Brain pericyte (primary cell): ENCODE results near the gene SPATA12.
"Not testable (repeated sequence)": the region's sequence is repeated elsewhere in the genome, so short reads cannot be mapped to it uniquely, and the experiment has no call there.

Experiments
- DNase-seq: peaks from one replicate; pipeline ENCODE4 v3.0.0-alpha.2; 2012; ENCODE audit warnings: low read depth, low spot score

SPATA12 gene

GRCh38 chr3:57082481-57082880 is 22.0 kb downstream of the SPATA12 start:
- no peak for DNase-seq

GRCh38 chr3:57083266-57083995 is 23.0 kb downstream of the SPATA12 start:
- not testable (repeated sequence) for DNase-seq

GRCh38 chr3:57085211-57085610 is 24.7 kb downstream of the SPATA12 start:
- no peak for DNase-seq

GRCh38 chr3:57086201-57086600 is 25.7 kb downstream of the SPATA12 start:
- DNase-seq, result no peak

GRCh38 chr3:57087361-57088092 is 27.1 kb downstream of the SPATA12 start:
- DNase-seq, result no peak

GRCh38 chr3:57088503-57088902 is 28.0 kb downstream of the SPATA12 start:
- DNase-seq, result no peak

GRCh38 chr3:57089043-57089442 is 28.6 kb downstream of the SPATA12 start:
- DNase-seq, result no peak

GRCh38 chr3:57091521-57092273 is 31.2 kb downstream of the SPATA12 start:
- DNase-seq, result no peak

- DNase-seq, result no peak
These were observed 33.0 kb downstream of the SPATA12 start for GRCh38 chr3:57093489-57093888.

- no peak for DNase-seq
These were observed 33.6 kb downstream of the SPATA12 start for GRCh38 chr3:57093971-57094535.

- DNase-seq, result no peak
These were observed 34.1 kb downstream of the SPATA12 start for GRCh38 chr3:57094575-57094974.

GRCh38 chr3:57095363-57095762 is 34.9 kb downstream of the SPATA12 start:
- DNase-seq, result no peak

GRCh38 chr3:57097536-57097935 is 37.1 kb downstream of the SPATA12 start:
- no peak for DNase-seq

GRCh38 chr3:57098418-57099310 is 38.2 kb downstream of the SPATA12 start:
- no peak for DNase-seq

- DNase-seq, result peak; percentile 45
These were observed 39.7 kb downstream of the SPATA12 start for GRCh38 chr3:57100046-57100695.

GRCh38 chr3:57105585-57105984 is 45.1 kb downstream of the SPATA12 start:
- no peak for DNase-seq

GRCh38 chr3:57108684-57109083 is 48.2 kb downstream of the SPATA12 start:
- DNase-seq, result no peak

- DNase-seq, result no peak
These were observed 49.2 kb downstream of the SPATA12 start for GRCh38 chr3:57109437-57110199.

- DNase-seq, result no peak
These were observed 49.8 kb downstream of the SPATA12 start for GRCh38 chr3:57110214-57110613.

- DNase-seq, result no peak
These were observed 50.3 kb downstream of the SPATA12 start for GRCh38 chr3:57110798-57111197.
